Mesothelial cell of epicardium (in vitro differentiated cells): ENCODE data around the gene CENPN. TPM values are rescaled to one million over a fixed set of nuclear protein-coding genes. Genes with fewer than 3 reads are reported as not detected.

Experiments
- DNase-seq, 2 experiments: peaks; one replicate each; pipeline ENCODE4 v3.0.0; 2021; ENCODE audit warnings: low spot score in 2 of 2; ENCODE audit not compliant: unreplicated experiment in 2 of 2
- H3K27ac Mint-ChIP-seq: 2 replicates; pipeline ENCODE4 v1.8.0; 2021; ENCODE audit warnings: mixed read lengths
- H3K27me3 Mint-ChIP-seq: 2 replicates; pipeline ENCODE4 v1.8.0; 2021; ENCODE audit warnings: low read depth, mixed read lengths
- H3K36me3 Mint-ChIP-seq: 2 replicates; pipeline ENCODE4 v1.8.0; 2021; ENCODE audit warnings: mixed read lengths
- H3K4me1 Mint-ChIP-seq: 2 replicates; pipeline ENCODE4 v1.8.0; 2021; ENCODE audit warnings: mixed read lengths
- H3K4me3 Mint-ChIP-seq: 2 replicates; pipeline ENCODE4 v1.8.0; 2021; ENCODE audit warnings: mild to moderate bottlenecking, moderate library complexity, mixed read lengths
- H3K9me3 Mint-ChIP-seq: 2 replicates; pipeline ENCODE4 v1.8.0; 2021; ENCODE audit warnings: mixed read lengths
- CTCF ChIP-seq: fragments of 200-600 bp; sonication (generic); IDR thresholded peaks from one replicate; pipeline ENCODE4 v1.5.0; 2021; ENCODE audit warnings: antibody characterized with exemption; ENCODE audit not compliant: unreplicated experiment
- total RNA-seq: library from RNA; stranded (reverse); gene quantifications from 3 replicates; pipeline ENCODE4 v1.2.1, GENCODE V29; 2021

Gene CENPN
- total RNA-seq, 1 donor from 2014 or later: 13.1 TPM

- Mint-ChIP-seq H3K4me1 (peaks cover 16% of the 10 kb centered on the region), H3K27me3 (no peaks in the 10 kb centered on the region), H3K9me3 (no peaks in the 10 kb centered on the region), H3K4me3 (peak overlapping the region; percentile 96), H3K36me3 (no peaks in the 10 kb centered on the region), H3K27ac (peak overlapping the region; percentile 100)
- no peak for TF ChIP-seq CTCF
- no peak for DNase-seq
These were observed 702 bp upstream of the CENPN start for GRCh38 chr16:81006211-81006812.

GRCh38 chr16:81008505-81008789 lies 1.4 kb downstream of the CENPN start:
- no peak for TF ChIP-seq CTCF
- DNase-seq: no peak
- Mint-ChIP-seq H3K27me3 (no peaks in the 10 kb centered on the region), H3K36me3 (peaks cover 1% of the 10 kb centered on the region), H3K4me3 (peak overlapping the region; percentile 96), H3K9me3 (no peaks in the 10 kb centered on the region), H3K27ac (peak overlapping the region; percentile 100), H3K4me1 (peaks cover 16% of the 10 kb centered on the region)

GRCh38 chr16:81012974-81013373 lies 6.0 kb downstream of the CENPN start:
- no peak for TF ChIP-seq CTCF
- H3K36me3 Mint-ChIP-seq: peaks cover 5% of the 10 kb centered on the region

GRCh38 chr16:81014672-81015071 lies 7.7 kb downstream of the CENPN start:
- Mint-ChIP-seq H3K4me3 (no peak overlapping the region), H3K4me1 (no peaks in the 10 kb centered on the region), H3K27me3 (no peaks in the 10 kb centered on the region), H3K9me3 (no peaks in the 10 kb centered on the region), H3K27ac (no peak overlapping the region), H3K36me3 (peaks cover 11% of the 10 kb centered on the region)
- no peak for DNase-seq
- no peak for TF ChIP-seq CTCF

More at GRCh38 chr16:81012974-81013373, 6.0 kb downstream of the CENPN start:
- no peaks in the 10 kb centered on the region for H3K27me3 Mint-ChIP-seq
- no peak for DNase-seq
- H3K9me3 Mint-ChIP-seq: no peaks in the 10 kb centered on the region
- H3K4me3 Mint-ChIP-seq: no peak overlapping the region
- no peaks in the 10 kb centered on the region for H3K4me1 Mint-ChIP-seq
- no peak overlapping the region for H3K27ac Mint-ChIP-seq

GRCh38 chr16:81018496-81018895 lies 11.5 kb downstream of the CENPN start:
- no peak overlapping the region for H3K27ac Mint-ChIP-seq
- no peak overlapping the region for H3K4me3 Mint-ChIP-seq
- no peaks in the 10 kb centered on the region for H3K4me1 Mint-ChIP-seq
- TF ChIP-seq CTCF: no peak
- H3K27me3 Mint-ChIP-seq: no peaks in the 10 kb centered on the region
- no peaks in the 10 kb centered on the region for H3K9me3 Mint-ChIP-seq
- peaks cover 17% of the 10 kb centered on the region for H3K36me3 Mint-ChIP-seq
- DNase-seq: no peak

- Mint-ChIP-seq H3K9me3 (no peaks in the 10 kb centered on the region), H3K4me1 (no peaks in the 10 kb centered on the region), H3K4me3 (no peak overlapping the region), H3K36me3 (peaks cover 14% of the 10 kb centered on the region), H3K27me3 (no peaks in the 10 kb centered on the region), H3K27ac (no peak overlapping the region)
- TF ChIP-seq CTCF: no peak
- DNase-seq: no peak
These were observed 19.4 kb downstream of the CENPN start for GRCh38 chr16:81026429-81026828.
